Islet precursor cell (in vitro differentiated cells): ENCODE data around the gene AP1G2.
"Not testable (repeated sequence)": the region's sequence is repeated elsewhere in the genome, so short reads cannot be mapped to it uniquely, and the experiment has no call there.

Source experiments
- DNase-seq: peaks from one replicate; pipeline ENCODE4 v3.0.0-alpha.2; 2018

AP1G2 gene

GRCh38 chr14:23555882-23556699 lies 11.5 kb downstream of the AP1G2 start, which contains the start of gene THTPA:
Gene THTPA, plus strand, starts transcription at chr14:23556271. Its CDS starts 487 bp downstream, at chr14:23556758.
- peak; percentile 97 for DNase-seq

DNA sequence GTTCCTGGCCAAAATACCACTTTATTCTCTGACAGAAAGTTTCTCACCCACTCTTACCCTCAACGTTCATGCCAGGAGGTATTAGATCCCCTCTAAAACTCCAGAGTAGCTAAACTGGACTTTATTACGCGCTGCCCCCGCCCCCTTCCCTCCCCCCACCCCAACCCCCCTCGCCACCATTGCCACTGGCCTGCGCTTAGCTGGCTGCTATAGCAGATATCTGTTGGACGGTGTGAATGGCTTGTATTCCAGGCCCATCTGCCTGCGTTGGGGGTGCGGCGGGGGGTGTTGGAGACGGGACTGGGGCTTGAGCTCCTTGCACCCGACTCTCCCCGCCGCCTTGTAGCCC lies 12.1 kb downstream of the AP1G2 start:
- DNase-seq: no peak

DNA sequence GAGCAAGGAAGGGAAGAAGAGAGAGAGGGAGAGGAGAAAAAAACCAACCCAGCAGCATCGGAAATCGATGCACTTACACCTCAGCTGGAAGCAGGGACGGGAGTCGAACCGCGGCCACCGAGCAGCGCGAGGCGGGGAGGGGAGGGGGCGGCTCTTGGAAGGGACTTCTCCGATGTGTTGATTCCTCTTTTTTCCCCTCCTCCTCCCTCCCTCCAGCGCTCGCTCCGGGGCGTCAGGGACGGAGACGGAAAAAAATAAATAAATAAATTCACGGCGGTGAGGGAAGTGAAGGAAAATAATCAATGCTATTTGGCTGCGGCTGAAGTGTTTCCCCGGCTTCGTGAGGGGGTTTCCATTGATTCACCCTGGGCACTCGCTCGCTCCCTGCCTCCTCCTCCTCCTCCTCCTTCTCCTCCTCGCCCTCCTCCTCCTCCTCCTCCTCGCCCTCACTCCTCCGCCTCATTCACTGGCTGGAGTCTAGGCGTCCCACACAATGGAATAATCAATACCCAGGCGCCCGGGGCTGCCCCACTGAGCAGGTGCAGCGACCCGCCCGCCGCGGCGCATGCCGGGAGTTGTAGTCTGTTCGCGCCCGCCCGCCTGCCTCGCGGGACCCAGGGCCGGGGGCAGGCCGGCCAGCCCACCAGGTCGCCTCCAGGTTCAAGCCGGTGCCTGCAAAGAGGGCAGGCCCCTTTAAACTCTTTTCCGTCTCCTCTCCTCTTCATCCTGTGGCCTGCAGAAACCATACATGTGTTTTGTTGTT lies 16.1 kb downstream of the AP1G2 start, which contains the start of gene ZFHX2:
Gene ZFHX2 (minus strand): TSS at position 500 of the 763 bp plus-strand sequence. CDS start 16,440 bp downstream, outside the sequence.
- DNase-seq: peak; percentile 92

DNA sequence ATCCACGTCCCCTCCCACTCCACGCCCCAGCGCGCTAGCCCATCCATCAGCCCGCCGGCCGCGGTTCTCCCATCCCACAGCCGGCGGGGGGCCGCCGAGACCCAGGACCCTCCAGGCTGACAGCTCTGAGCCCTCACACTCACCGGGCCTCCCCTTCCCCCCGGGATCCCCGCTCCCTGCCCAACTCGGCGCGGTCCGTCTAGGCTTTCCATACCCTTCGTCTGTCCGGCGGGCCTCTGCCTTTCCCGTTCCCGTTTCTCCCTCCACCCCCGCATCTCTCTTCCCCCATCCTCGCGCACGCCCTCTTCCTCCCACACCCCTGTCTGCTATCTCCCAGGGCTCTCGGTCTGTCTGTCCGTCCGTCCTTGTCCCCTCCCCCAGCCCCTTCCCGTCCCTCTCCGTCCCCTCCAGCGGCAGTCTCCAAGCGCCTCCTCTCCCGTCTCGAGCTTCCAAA lies 16.8 kb downstream of the AP1G2 start:
- DNase-seq: no peak

- no peak for DNase-seq
Measured at GRCh38 chr14:23550131-23550811, 17.3 kb downstream of the AP1G2 start.

DNA sequence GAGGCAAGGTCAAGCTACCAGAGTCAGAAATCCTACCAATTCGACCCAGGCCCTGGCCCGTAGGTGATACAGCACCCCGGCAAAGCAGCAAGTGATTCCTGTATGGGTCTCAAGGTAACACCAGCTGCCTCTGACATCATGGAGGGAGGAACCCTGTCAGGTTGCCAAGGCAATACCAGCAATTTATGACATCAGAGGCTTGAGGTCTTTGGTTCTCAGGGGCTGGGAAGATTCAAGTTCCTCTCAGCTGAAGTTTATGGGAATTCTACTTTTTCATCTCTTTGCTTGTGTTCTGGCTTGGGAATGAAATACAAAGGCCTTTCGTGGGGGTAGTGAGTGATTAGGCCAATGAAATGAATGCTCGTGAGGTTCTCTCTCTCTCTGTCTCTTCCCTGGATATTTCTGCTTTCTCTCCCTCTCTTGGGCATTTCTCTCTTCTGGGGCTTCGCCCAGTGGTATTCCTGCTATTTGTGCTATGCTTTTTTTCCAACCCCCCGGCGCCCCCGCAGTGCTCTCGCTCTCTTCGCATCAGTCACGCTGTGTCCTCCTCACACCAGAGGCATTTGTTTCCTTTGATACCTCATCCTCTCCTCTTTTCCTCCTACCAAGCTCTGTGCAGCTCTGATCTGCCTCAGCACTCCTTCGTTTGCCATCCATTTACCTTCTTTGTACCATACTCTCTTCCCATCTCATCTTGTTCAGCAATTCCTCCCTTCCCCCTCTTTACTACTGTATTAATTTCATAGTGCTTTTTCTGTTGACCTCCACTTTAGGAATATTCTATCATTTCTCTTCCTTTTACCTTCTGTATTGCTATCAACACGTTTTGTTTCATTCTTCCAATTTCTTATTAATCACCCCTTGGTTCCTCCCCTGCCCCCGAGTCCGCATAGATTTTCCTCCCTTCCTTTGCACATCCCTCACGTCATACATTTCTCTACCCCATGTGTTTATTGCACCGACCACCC lies 19.0 kb downstream of the AP1G2 start:
- DNase-seq: peak; percentile 71

DNA sequence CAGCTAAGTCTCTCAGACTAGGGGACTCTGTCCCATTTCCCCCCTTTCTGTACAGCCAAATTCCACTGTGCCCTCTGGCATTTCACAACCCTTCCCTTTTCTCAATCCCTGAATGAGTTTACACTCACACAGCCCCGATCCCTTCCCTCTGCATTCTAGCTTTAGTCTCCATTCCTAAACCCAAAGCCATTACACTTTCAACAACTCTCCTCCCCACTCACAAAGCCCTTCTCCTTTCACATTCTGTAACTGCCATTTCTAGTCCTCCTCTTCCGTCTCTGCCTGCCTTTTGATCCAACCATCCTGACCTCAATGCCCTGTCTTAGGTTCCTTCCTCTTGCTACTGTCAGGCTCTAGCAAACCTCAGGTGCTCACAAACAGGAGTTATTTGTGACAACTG lies 19.7 kb downstream of the AP1G2 start:
- no peak for DNase-seq

DNA sequence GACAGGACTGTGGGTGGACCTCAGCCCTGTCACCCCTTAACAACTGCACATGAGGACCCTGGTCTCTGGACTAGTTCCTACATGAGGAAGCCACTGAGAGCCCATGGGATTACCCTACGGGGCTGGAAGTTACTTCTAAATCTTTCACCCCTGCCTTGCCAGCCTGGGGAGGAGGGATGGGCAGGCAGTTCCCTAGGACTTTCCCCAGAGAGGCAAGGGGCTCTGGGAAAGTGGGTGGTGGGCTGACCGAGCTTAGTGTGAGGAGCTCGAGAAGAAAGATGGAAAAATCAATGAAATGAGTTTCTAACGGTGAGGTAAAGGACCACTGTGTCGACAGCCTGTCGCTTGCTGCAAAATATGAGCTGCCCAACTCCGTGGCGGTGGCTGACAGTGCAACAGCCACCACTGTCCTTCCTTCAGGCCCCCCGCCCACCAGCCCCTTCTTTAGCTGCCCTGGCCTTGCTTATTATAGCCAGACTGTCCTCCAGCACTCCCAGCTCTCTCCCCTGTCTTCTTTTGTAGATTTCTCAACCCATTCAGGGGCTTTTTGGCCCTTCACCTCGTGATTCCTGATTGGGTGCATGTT lies 21.0 kb downstream of the AP1G2 start:
- no peak for DNase-seq

- no peak for DNase-seq
Measured at GRCh38 chr14:23545740-23546365, 21.7 kb downstream of the AP1G2 start.

GRCh38 chr14:23544511-23545447 lies 22.8 kb downstream of the AP1G2 start:
- DNase-seq: no peak

GRCh38 chr14:23543403-23543802 lies 24.2 kb downstream of the AP1G2 start:
- no peak for DNase-seq

DNA sequence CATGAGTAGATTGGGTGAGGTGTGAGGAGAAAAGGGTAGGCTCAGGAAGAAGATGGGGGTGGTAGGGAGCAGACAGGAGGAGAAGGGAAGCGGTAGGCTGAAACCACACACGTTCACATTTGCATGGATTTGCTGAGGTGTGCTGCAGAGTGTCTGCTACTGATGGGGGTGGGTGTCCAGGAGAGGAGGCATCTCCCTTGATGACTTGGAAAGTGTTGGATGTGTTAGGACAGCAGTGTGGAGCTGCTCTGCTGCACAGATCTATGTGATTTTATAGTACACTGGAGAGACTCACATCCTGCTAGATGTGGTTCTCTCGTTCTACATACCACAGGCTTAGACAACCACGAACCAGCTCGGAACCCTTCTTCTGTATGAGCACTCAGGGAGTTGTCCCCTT lies 25.3 kb downstream of the AP1G2 start:
- no peak for DNase-seq

- DNase-seq: no peak
Measured at GRCh38 chr14:23540141-23540469, 27.5 kb downstream of the AP1G2 start.

DNA sequence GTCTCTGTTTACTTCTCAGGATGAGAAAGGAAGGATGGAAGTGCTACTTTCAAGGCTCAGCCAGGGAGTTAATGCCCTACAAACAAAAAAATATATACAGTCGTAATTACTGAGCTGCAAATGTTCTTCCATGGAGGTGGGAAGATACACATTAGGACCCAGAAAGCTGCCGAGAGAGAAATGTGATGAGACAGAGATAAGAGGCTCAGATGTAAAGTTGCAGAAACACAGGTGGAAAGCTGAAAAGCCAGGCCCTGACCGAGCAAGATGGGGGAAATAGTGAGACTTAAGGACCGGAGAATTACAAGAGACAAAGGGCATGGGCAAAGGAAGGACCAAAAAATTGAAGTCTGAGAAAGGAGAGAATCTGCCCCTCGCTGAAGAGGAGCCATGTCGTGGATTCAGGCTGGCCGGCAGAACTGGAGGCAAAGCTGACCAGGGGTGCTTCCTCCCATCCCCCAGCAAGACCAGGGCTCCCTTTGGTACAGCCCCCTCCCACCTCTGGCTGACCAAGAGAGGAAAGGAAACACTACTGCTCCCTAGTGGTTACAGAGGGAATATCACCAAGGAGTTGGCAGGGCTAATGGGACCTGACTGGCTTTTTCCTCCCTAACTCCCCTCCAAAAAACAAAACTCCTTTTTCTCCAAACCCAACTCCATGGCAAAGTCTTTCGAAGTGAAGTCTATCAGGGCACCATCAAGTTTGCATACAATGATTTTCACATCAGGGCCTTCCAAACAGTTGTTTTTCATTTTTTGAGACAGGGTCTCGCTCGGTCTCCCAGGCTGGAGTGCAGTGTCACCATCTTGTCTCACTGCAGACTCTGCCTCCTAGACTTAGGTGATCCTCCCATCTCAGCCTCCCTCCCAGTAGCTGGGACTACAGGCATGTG lies 28.1 kb downstream of the AP1G2 start:
- peak; percentile 81 for DNase-seq

DNA sequence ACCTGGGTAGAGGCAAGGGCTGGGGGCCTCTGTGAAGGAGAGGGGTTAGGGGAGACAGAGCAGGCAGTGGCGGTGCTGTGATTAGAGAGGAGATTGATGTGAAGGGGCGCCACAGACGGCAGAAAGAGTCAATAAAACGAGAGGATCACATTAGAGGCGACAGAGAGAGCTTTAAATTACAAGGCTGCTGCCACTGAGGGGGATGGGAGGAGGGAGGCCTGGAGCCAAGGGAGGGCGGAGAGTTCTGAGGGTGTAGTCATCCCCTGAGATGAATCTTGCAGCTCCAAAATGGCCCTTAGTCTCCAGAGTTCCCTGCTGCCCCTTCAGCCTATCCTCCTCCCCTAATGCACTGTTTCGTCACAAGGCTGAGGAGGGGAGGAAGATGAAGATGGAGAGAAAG lies 28.8 kb downstream of the AP1G2 start:
- peak; percentile 74 for DNase-seq

DNA sequence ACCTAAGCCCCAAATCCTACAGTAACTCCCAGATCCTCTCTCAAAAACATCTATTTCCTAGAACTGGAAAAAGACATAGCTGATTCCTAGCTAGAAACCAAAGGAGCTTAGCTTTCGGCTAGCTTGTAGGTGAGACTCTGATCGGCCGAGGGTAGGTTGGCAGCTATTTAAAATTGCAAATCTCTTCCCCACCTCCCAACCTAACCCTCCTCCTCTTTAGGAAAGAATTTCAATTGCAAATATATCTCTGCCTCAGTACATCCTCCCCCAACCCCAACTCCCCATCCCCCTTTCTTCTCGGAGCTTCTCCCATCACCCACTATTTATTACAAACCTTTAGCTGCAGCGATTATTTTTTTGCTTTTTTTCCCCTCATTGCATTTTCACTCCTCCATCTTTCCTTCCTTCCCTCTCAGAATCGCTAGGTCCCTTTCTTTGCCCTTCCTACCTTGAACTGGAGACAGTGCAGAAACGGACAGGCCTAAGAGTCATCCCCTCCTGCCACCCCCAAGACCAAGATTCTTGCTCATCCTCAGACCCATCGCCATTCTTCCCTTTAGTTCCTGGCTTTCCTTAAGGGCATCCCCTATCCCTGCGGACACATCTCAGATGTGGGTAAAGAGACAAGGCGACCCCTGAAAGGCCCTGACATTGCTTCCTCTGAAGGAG lies 29.4 kb downstream of the AP1G2 start:
- DNase-seq: no peak

DNA sequence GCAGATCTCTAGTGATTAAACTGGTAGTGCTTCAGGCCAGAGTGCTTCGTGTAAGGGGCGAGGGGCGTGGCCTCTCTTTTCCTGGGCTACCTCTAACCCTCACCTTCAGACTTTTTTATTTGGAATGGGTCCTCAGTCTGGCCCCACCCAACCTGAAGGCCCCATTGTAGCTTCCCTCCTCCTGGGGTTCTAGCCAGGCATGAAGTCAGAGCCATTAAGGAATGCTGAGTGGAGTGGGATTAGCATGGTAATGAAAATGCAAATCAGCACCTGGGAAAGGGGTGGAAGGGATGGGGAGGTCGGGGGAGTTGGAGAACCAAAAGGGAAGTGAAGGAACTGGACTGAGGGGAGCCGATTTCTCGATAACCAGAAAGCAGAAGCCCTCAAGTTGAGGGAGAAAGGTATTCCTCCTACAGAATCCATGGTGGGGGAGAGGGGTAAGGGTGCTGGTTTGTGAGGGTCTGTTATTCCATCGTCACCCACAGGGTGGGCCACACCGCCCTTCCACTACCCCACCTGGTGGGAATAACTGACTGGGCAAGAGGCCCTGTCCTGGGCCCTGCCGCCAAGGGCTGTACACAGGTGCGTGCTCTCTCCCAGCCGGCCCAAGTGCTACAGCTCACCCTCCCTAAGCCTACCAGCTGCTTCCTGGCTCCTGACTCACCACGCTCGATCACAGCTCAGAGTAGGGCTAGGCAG lies 30.1 kb downstream of the AP1G2 start:
- peak; percentile 80 for DNase-seq

DNA sequence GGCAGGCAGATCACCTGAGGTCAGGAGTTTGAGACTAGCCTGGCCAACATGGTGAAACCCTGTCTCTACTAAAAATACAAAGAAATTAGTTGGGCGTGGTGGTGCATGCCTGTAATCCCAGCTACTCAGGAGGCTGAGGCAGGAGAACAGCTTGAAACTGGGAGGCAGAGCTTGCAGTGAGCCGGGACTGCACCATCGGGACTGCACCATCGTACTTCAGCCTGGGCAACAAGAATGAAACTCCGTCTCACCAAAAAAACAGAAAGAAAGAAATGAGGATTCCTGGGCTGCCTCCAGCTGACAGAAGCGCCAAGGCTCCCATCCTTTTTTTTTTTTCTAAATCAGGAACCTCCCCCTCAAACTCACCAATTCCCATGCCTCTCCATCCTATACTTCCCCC lies 30.7 kb downstream of the AP1G2 start:
- not testable (repeated sequence) for DNase-seq
